ENCODE results near the gene SLC35F4. TPM values are rescaled to one million over a fixed set of nuclear protein-coding genes. Genes with fewer than 3 reads are reported as not detected.
A peak's percentile ranks its signal among the peaks of the same experiment; 100 is the strongest.

SLC35F4 gene
- total and polyA plus RNA-seq, 12 donors = not detected

- no peak overlapping the region for H3K27ac ChIP-seq
- no peaks in the 10 kb centered on the region for H3K4me1 ChIP-seq
- H3K9me3 ChIP-seq = peaks cover 0 to 7% (median 0%) of the 10 kb centered on the region in 11 donors
- H3K4me3 ChIP-seq = no peak overlapping the region
- intact Hi-C loops (cut with DNase I) = loop anchor here in 5 of 10 donors (5.0 to 10.0 kb wide), 3 partner anchors 380 to 635 kb away; no protein-coding TSS in a partner anchor
- no peak for DNase-seq
- H3K27me3 ChIP-seq = peaks cover 0 to 7% (median 0%) of the 10 kb centered on the region in 7 donors
- no peaks in the 10 kb centered on the region for H3K36me3 ChIP-seq
- ATAC-seq = no peak
- TF ChIP-seq CTCF (IDR thresholded peaks at IDR 0.05) = peak in 7 of 9 donors; percentile 27 to 56 (median 33)
These were observed 173.2 kb downstream of the SLC35F4 start for GRCh38 chr14:57692671-57693070.

- WGBS, 2 donors = 66 to 67% methylated on average over 1 of the region's 1 CpG
- H3K9me3 ChIP-seq = no peaks in the 10 kb centered on the region
- intact Hi-C loops (cut with DNase I) = no loop called here
- TF ChIP-seq CTCF (IDR thresholded peaks at IDR 0.05) = no peak
- peaks cover 0 to 7% (median 0%) of the 10 kb centered on the region in 7 donors for H3K27me3 ChIP-seq
- no peaks in the 10 kb centered on the region for H3K4me1 ChIP-seq
- DNase-seq (no peak), ATAC-seq (no peak)
- H3K27ac ChIP-seq = no peak overlapping the region
- no peak overlapping the region for H3K4me3 ChIP-seq
- H3K36me3 ChIP-seq = no peaks in the 10 kb centered on the region
These were observed 178.5 kb downstream of the SLC35F4 start for GRCh38 chr14:57687416-57687815.

- Histone ChIP-seq H3K27ac (no peak overlapping the region), H3K36me3 (no peaks in the 10 kb centered on the region), H3K27me3 (peaks cover 0 to 7% (median 0%) of the 10 kb centered on the region in 7 donors), H3K4me1 (no peaks in the 10 kb centered on the region), H3K9me3 (peaks cover 0 to 6% (median 0%) of the 10 kb centered on the region in 11 donors), H3K4me3 (no peak overlapping the region)
- no peak for TF ChIP-seq CTCF (IDR thresholded peaks at IDR 0.05)
- ATAC-seq = no peak
- no peak for DNase-seq
- WGBS, 2 donors = 52 to 60% methylated on average over 4 of the region's 4 CpGs
- intact Hi-C loops (cut with DNase I) = no loop called here
These were observed 179.6 kb downstream of the SLC35F4 start for GRCh38 chr14:57686304-57686703.

GRCh38 chr14:57671021-57671420 is 194.9 kb downstream of the SLC35F4 start:
- H3K4me3 ChIP-seq = no peak overlapping the region
- 72 to 90% methylated on average over 3 of the region's 3 CpGs for WGBS, 2 donors
- H3K27ac ChIP-seq = no peak overlapping the region
- peaks cover 0 to 7% (median 0%) of the 10 kb centered on the region in 7 donors for H3K27me3 ChIP-seq
- H3K9me3 ChIP-seq = peaks cover 0 to 3% (median 0%) of the 10 kb centered on the region in 11 donors
- H3K36me3 ChIP-seq = no peaks in the 10 kb centered on the region
- no peak for TF ChIP-seq CTCF (IDR thresholded peaks at IDR 0.05)
- H3K4me1 ChIP-seq = no peaks in the 10 kb centered on the region
- intact Hi-C loops (cut with DNase I) = no loop called here
- DNase-seq (no peak), ATAC-seq (no peak)

All from heart right ventricle (tissue), 16 donors.